Keratinocyte (primary cell): ENCODE data around the gene PDCD4.

Experiments
- EZH2 ChIP-seq: IDR thresholded peaks from one replicate; pipeline ENCODE4 v1.6.1; 2012; ENCODE audit warnings: inconsistent platforms, mild to moderate bottlenecking, low read length, moderate library complexity
- TF ChIP-seq, protein P1 (sequence below), 3 experiments: IDR thresholded peaks in 1 of 3; conservative IDR thresholded peaks in 1 of 3; optimal IDR thresholded peaks in 1 of 3; 2 replicates in 2 of 3; 3 replicates in 1 of 3; pipeline versions ENCODE3 to v1.5.1; 2011; ENCODE audit warnings: low read length in 3 of 3, mild to moderate bottlenecking in 3 of 3, moderate library complexity in 2 of 3, control low read depth in 1 of 3, inconsistent platforms in 1 of 3; ENCODE audit not compliant: insufficient read depth in 2 of 3; ENCODE audit errors: extremely low read depth in 1 of 3

- TF ChIP-seq, protein P1, sequence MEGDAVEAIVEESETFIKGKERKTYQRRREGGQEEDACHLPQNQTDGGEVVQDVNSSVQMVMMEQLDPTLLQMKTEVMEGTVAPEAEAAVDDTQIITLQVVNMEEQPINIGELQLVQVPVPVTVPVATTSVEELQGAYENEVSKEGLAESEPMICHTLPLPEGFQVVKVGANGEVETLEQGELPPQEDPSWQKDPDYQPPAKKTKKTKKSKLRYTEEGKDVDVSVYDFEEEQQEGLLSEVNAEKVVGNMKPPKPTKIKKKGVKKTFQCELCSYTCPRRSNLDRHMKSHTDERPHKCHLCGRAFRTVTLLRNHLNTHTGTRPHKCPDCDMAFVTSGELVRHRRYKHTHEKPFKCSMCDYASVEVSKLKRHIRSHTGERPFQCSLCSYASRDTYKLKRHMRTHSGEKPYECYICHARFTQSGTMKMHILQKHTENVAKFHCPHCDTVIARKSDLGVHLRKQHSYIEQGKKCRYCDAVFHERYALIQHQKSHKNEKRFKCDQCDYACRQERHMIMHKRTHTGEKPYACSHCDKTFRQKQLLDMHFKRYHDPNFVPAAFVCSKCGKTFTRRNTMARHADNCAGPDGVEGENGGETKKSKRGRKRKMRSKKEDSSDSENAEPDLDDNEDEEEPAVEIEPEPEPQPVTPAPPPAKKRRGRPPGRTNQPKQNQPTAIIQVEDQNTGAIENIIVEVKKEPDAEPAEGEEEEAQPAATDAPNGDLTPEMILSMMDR (optimal IDR thresholded peaks at IDR 0.05 in 1 of 3, IDR thresholded peaks at IDR 0.05 in 1 of 3, conservative IDR thresholded peaks at IDR 0.05 in 1 of 3; ENCODE audit: extremely low read depth in 1 of 3, insufficient read depth in 2 of 3, low read length in 3 of 3) = no peak
- TF ChIP-seq EZH2 = no peak
These were observed 30.5 kb downstream of the PDCD4 start for GRCh38 chr10:110901954-110902819.
